ENCODE measurements around the gene TAOK3. TPM values are rescaled to one million over a fixed set of nuclear protein-coding genes. Genes with fewer than 3 reads are reported as not detected.

Gene TAOK3
- total and polyA plus RNA-seq, 2 of the 4 experiments (the other 2 are of a cell fraction) = 26.3 to 54.5 TPM

- H3K27ac ChIP-seq (ENCODE audit: insufficient read depth, low read length) = peak overlapping the region; percentile 42; the same call in 1 of the 2 replicates
- TF ChIP-seq FOS (IDR thresholded peaks at IDR 0.05; ENCODE audit: low read depth, low read length) (no peak), RFX5 (IDR thresholded peaks at IDR 0.05; ENCODE audit: low read depth, low read length) (no peak), ELK1 (IDR thresholded peaks at IDR 0.05; ENCODE audit: borderline replicate concordance, low read depth, low read length) (no peak), CEBPB (IDR thresholded peaks at IDR 0.05; ENCODE audit: low read depth, low read length) (no peak), MAZ (IDR thresholded peaks at IDR 0.05; ENCODE audit: borderline replicate concordance, low read depth, low read length) (no peak), MAFK (IDR thresholded peaks at IDR 0.05; ENCODE audit: low read depth, low read length) (no peak), BHLHE40 (IDR thresholded peaks at IDR 0.05; ENCODE audit: low read depth, low read length) (no peak), MXI1 (IDR thresholded peaks at IDR 0.05; ENCODE audit: borderline replicate concordance, low read depth, low read length) (no peak), CTCF (conservative IDR thresholded peaks at IDR 0.05; ENCODE audit: low read depth, low read length) (no peak), NFE2L2 (IDR thresholded peaks at IDR 0.05; ENCODE audit: low read depth, low read length) (no peak), RCOR1 (IDR thresholded peaks at IDR 0.05; ENCODE audit: insufficient replicate concordance, low read length) (no peak)
- H4K5ac ChIP-seq (ENCODE audit: low read depth, low read length) = no peak overlapping the region
- H3K27me3 ChIP-seq (ENCODE audit: control insufficient read depth, insufficient read depth, low read length) = no peaks in the 10 kb centered on the region
- dilution Hi-C loops (cut with HindIII; ENCODE audit: low sequenced_read_pairs, unreplicated experiment) (no loop called here), intact Hi-C loops (cut with micrococcal nuclease) (loop anchor here (2.0 to 5.0 kb wide), 3 partner anchors 75 to 1530 kb away; partner anchors contain the start of genes PRKAB1 and WSB2), in situ Hi-C loops (cut with MboI; ENCODE audit: low sequenced_read_pairs) (loop anchor here (25.0 kb wide), 1 partner anchor 275 kb away; no protein-coding TSS in a partner anchor)
- peaks cover 16% of the 10 kb centered on the region for H3K36me3 ChIP-seq (ENCODE audit: control insufficient read depth, insufficient read depth, low read length)
- DNase-seq (no peak), ATAC-seq (ENCODE audit: low read depth) (no peak)
- H4K8ac ChIP-seq (ENCODE audit: low read depth in 2 of 2, low read length in 2 of 2) = 0 out of 4 replicates have a peak overlapping the region, but pooled peaks of 1 of the 2 experiments have one; percentile 20
- ChIA-PET POLR2A (ENCODE audit: unreplicated experiment) (no interaction called here), CTCF (no interaction called here)
- H3K4me2 ChIP-seq (ENCODE audit: low read depth, low read length) = peak overlapping the region; percentile 92
- peak overlapping the region; percentile 72; the same call in 1 of the 2 replicates for H2AK5ac ChIP-seq (ENCODE audit: low read depth, low read length)
- H2BK5ac ChIP-seq (ENCODE audit: low read depth, low read length, poor library complexity, severe bottlenecking) = no peak overlapping the region
- H3K9me1 ChIP-seq (ENCODE audit: insufficient read depth, low read length) = peaks cover 5% of the 10 kb centered on the region; the same call in 1 of the 2 replicates
- H3K56ac ChIP-seq (ENCODE audit: extremely low read depth, insufficient read depth, low read length) = peak overlapping the region; percentile 57; the same call in 1 of the 2 replicates
- no CpG with 5 or more reads among the region's 10 CpGs for WGBS, 2 experiments (ENCODE audit: extremely low coverage in 2 of 2, insufficient read length in 1 of 2)
- H4K20me1 ChIP-seq (ENCODE audit: insufficient read depth, low read length) = no peaks in the 10 kb centered on the region
- 0 out of 2 replicates have a peak overlapping the region, but pooled peaks have one; percentile 48 for H3K14ac ChIP-seq (replicated peaks; ENCODE audit: low read depth, low read length)
- H3K23ac ChIP-seq (ENCODE audit: low read depth, low read length) = peak overlapping the region; percentile 60
- peaks cover 11 to 41% of the 10 kb centered on the region in 2 experiments for H3K79me1 ChIP-seq (ENCODE audit: low read depth in 1 of 2, low read length in 2 of 2)
- BruUV-seq (replicated peaks) = no TSS peak
- H2BK20ac ChIP-seq (ENCODE audit: low read depth, low read length) = no peak overlapping the region
- no peaks in the 10 kb centered on the region for H3K9me3 ChIP-seq (ENCODE audit: control insufficient read depth, insufficient read depth, low read length)
- H3K4me3 ChIP-seq (ENCODE audit: insufficient read depth, low read depth, low read length) = peak overlapping the region; percentile 78
- no peak overlapping the region for H2BK120ac ChIP-seq (ENCODE audit: low read depth, low read length)
- no peak overlapping the region for H2AFZ ChIP-seq (replicated peaks; ENCODE audit: low read length, poor library complexity)
- H2AK9ac ChIP-seq (replicated peaks; ENCODE audit: low read depth, low read length, poor library complexity) = peak overlapping the region; percentile 84
- peaks cover 2% of the 10 kb centered on the region; the same call in 1 of the 2 replicates for H3K4me1 ChIP-seq (ENCODE audit: control insufficient read depth, insufficient read depth, low read length)
- no peak overlapping the region for H2BK15ac ChIP-seq (ENCODE audit: low read depth, low read length)
- no peak overlapping the region for H3K18ac ChIP-seq (ENCODE audit: low read depth, low read length)
- peak overlapping the region; percentile 84 for H3K9ac ChIP-seq (ENCODE audit: low read depth, low read length)
- H4K91ac ChIP-seq (ENCODE audit: insufficient read depth, low read depth, low read length) = no peak overlapping the region
- H3K4ac ChIP-seq (ENCODE audit: low read depth, low read length) = no peak overlapping the region
Observed at GRCh38 chr12:118137148-118137678, 235.5 kb downstream of the TAOK3 start.
